SK-N-MC (cell line): Measurements from ENCODE around the gene UTF1.

Source experiments
- DNase-seq: peaks from one replicate; pipeline ENCODE4 v3.0.0-alpha.2; 2011; ENCODE audit warnings: low read depth, low spot score
- H3K27ac ChIP-seq: fragments of 200-600 bp; sonication (generic); 2 replicates; pipeline ENCODE4 v1.5.1; 2016; ENCODE audit warnings: mixed run types
- H3K36me3 ChIP-seq: fragments of 200-600 bp; sonication (generic); 2 replicates; pipeline ENCODE4 v1.6.1; 2017; ENCODE audit warnings: antibody characterized with exemption, low read length, mixed read lengths; ENCODE audit not compliant: insufficient read depth
- H3K4me3 ChIP-seq: fragments of 200-600 bp; sonication (generic); 2 replicates; pipeline ENCODE4 v1.5.1; 2016
- H3K9ac ChIP-seq: fragments of 200-600 bp; sonication (generic); 2 replicates; pipeline ENCODE4 v1.8.0; 2017; ENCODE audit warnings: mixed run types, mixed read lengths; ENCODE audit not compliant: insufficient read length
- H3K9me3 ChIP-seq: fragments of 200-600 bp; sonication (generic); 2 replicates; pipeline ENCODE4 v1.6.1; 2017; ENCODE audit warnings: low read depth, mild to moderate bottlenecking, antibody characterized with exemption, low read length, moderate library complexity, mixed read lengths
- EZH2 ChIP-seq: fragments of 200-600 bp; sonication (generic); IDR thresholded peaks from one replicate; pipeline ENCODE4 v1.6.1; 2017; ENCODE audit warnings: antibody characterized with exemption
- FOXP2 ChIP-seq: optimal IDR thresholded peaks from 2 replicates; pipeline ENCODE3; 2011; ENCODE audit warnings: mild to moderate bottlenecking, moderate library complexity; ENCODE audit not compliant: insufficient read depth; ENCODE audit errors: extremely low read length, control extremely low read depth
- POLR2AphosphoS5 ChIP-seq: IDR thresholded peaks from 2 replicates; pipeline ENCODE4 v1.6.1; 2012; ENCODE audit warnings: mild to moderate bottlenecking, low read depth, low read length, borderline replicate concordance

Gene UTF1

DNA sequence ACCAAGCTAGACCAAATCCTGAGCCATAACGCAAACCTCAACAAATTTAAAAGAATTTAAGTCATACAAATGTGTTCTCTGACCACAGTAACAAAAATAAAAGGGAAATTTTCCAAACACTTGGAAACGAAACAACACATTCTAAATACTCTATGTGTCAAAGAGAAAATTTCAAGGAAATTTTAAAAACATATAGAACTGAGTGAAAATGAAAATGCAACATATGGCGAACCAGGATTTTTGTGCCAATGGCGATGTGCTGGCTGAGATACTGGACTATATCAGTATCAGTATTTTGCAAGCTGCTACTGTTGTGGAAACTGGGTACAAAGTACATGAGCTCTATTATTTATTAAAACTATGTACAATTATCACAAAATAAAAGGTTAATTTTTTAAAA is 35.9 kb upstream of the UTF1 start:
- Histone ChIP-seq H3K9ac (no peak overlapping the region), H3K9me3 (no peaks in the 10 kb centered on the region), H3K27ac (no peak overlapping the region), H3K4me3 (no peak overlapping the region), H3K36me3 (no peaks in the 10 kb centered on the region)
- TF ChIP-seq FOXP2 (no peak), EZH2 (no peak), POLR2AphosphoS5 (no peak)
- no peak for DNase-seq

DNA sequence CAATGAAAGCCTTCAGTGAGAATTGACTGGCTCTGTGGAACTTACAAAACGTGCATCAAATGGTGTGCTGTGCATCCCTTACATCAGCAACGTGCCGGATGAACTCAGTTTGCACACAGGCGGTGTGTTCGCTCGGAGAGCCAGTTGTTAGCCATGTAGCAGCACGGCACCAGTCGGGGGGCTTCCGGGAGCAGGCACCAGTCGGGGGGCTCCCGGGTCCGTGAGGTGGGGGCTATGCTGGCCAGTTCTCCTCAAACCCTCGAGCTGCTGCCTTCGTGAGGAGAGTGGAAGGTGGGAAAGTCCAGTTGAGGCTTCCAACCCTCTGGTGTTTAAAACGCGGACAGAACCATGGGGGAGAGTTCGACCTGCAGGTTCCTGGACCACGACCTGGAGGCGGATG is 34.9 kb upstream of the UTF1 start:
- Histone ChIP-seq H3K9me3 (no peaks in the 10 kb centered on the region), H3K9ac (no peak overlapping the region), H3K4me3 (no peak overlapping the region), H3K27ac (no peak overlapping the region), H3K36me3 (no peaks in the 10 kb centered on the region)
- TF ChIP-seq FOXP2 (no peak), EZH2 (no peak), POLR2AphosphoS5 (no peak)
- DNase-seq: no peak

DNA sequence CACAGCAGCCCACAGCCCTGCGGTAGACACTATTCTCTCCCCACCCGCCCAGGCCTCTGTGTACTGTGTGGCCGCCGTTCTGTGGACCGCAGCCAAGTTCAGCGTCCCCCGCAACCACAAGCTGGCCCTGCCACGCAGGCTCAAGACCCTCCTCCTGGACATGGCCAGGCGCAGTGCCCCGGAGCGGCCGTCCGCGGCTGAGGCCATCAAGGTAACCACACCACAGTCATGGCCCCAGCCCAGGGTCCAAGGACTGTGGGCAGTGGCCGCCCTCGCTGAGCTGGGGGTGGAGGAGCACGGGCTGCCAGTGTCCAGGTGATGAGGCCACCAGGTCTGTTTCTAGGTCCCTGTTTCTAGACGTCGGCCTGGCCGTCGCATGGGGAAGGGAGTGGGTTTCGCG is 34.4 kb upstream of the UTF1 start:
- TF ChIP-seq FOXP2 (no peak), EZH2 (no peak), POLR2AphosphoS5 (no peak)
- H3K4me3 ChIP-seq: no peak overlapping the region
- H3K9me3 ChIP-seq: no peaks in the 10 kb centered on the region
- H3K9ac ChIP-seq: no peak overlapping the region
- no peak for DNase-seq
- no peak overlapping the region for H3K27ac ChIP-seq
- H3K36me3 ChIP-seq: no peaks in the 10 kb centered on the region

DNA sequence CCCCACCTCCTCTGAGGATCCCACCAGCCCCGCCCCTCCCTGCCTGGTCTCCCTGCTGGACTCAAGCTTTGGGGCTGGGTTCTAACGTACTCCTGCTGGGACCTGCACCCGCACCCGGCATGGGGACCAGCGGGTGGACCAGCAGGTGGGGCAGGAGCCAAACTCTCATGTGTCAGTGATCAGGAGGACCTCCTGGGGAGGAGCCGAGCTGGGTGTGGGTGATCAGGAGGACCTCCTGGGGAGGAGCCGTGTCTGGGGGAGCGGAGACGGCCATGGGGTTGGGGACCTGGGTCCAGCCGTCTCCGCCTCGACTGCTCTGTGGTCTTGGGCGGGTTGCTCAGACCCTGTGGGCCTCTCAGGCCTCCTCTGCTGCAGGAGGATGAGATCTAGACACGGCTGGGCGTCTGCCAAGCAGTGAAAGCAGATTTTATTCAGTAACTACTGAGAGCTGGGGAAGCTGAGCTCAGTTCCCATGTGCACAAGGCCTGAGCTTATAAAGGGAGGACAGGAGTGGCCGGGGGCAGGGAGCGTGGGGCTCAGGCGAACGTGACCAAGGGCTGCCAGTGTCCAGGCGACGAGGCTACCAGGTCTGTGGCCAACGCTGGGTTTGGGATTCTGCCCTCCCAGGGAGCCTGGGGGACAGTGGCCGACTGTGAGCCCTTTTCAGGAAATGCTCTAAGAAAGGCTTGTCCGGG is 33.6 kb upstream of the UTF1 start:
- H3K9ac ChIP-seq: no peak overlapping the region
- TF ChIP-seq FOXP2: no peak
- TF ChIP-seq EZH2: no peak
- no peak for TF ChIP-seq POLR2AphosphoS5
- no peak overlapping the region for H3K27ac ChIP-seq

DNA sequence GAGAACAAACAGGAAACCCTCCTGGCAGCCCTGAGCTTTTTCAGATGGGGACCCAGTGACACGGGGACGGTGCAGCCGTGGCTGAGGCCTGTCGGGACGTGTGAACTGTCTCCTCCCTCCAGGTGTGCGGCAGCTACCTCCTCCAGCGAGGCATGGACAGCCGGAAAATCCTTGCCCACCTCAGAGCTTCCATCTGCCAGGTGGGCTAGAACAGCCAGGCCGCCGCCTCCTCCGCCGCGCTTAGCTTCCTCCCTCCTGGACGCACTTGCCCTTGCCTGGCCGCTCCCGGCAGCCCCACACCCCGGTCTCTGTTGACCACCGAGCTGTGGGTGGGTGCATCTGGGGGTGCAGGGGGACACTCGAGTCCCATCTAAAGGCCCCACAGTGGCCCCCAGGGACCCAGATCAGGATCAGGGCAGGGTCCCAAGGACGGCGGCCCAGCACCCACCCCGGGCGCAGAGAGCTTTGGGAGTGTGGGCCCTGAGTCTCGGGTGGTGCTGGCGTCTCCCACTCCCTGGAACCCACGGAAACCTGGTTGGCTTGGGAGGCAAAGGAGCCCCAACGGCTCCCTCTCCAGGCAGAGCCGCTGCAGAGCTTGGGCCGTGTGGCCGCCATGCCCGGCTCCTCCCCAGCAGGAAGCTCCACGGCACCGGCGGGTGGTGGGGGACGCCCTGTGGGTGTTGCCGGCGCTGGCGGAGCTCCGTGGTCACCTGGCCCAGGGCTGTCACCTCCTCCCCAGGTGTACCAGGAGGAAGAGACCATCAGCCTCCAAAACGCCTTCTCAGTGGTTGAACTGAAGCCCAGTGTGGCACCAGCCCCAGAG is 32.9 kb upstream of the UTF1 start:
- H3K9me3 ChIP-seq: no peaks in the 10 kb centered on the region
- TF ChIP-seq EZH2 (no peak), FOXP2 (no peak), POLR2AphosphoS5 (no peak)
- H3K9ac ChIP-seq: no peak overlapping the region
- H3K36me3 ChIP-seq: no peaks in the 10 kb centered on the region
- no peak overlapping the region for H3K27ac ChIP-seq
- H3K4me3 ChIP-seq: no peak overlapping the region
- DNase-seq: no peak

More for the DNA sequence above, 33.6 kb upstream of the UTF1 start:
- Histone ChIP-seq H3K4me3 (no peak overlapping the region), H3K9me3 (no peaks in the 10 kb centered on the region), H3K36me3 (no peaks in the 10 kb centered on the region)
- no peak for DNase-seq

DNA sequence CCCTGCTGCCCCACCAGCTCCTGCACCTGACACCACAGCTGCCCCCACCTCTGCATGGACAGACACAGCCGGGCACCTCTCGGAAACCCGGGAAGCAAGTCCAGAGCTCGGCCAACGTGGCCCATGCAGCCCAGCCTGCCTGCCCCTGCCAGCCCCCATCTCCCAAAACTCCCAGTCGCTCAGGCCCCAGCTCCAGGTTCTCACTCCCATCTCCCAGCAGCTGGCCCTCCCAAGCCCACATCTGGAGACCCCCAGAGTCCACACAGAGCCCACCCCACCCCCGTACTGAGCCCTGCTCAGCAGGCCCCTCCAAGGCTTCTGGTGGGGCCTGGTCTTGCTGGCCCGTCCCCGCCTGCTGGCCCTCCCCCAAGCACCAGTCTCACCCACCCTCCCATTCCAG is 32.2 kb upstream of the UTF1 start:
- Histone ChIP-seq H3K9ac (no peak overlapping the region), H3K36me3 (no peaks in the 10 kb centered on the region), H3K27ac (no peak overlapping the region), H3K4me3 (no peak overlapping the region), H3K9me3 (no peaks in the 10 kb centered on the region)
- DNase-seq: no peak
- TF ChIP-seq POLR2AphosphoS5 (no peak), FOXP2 (no peak), EZH2 (no peak)

DNA sequence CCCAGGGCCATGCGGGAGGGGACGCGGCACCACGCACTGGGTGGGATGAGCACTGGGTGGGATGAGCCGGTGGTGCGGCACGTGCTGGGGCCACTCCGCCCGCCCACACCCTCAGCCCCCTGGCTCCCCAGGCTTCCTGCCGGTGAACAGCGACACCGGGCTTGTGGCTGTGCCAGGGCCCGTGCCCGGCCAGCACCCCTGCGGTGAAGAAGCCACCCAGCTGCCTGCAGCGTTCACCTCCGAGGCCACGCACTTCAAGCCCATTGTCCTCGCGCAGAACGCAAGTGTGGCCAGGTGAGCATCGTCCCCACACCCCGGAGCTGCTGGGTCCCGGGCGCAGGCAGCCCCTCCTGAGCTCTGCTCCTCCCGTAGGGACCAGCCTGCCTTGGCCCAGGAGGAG is 31.8 kb upstream of the UTF1 start:
- H3K27ac ChIP-seq: no peak overlapping the region
- no peaks in the 10 kb centered on the region for H3K36me3 ChIP-seq
- no peak for DNase-seq

DNA sequence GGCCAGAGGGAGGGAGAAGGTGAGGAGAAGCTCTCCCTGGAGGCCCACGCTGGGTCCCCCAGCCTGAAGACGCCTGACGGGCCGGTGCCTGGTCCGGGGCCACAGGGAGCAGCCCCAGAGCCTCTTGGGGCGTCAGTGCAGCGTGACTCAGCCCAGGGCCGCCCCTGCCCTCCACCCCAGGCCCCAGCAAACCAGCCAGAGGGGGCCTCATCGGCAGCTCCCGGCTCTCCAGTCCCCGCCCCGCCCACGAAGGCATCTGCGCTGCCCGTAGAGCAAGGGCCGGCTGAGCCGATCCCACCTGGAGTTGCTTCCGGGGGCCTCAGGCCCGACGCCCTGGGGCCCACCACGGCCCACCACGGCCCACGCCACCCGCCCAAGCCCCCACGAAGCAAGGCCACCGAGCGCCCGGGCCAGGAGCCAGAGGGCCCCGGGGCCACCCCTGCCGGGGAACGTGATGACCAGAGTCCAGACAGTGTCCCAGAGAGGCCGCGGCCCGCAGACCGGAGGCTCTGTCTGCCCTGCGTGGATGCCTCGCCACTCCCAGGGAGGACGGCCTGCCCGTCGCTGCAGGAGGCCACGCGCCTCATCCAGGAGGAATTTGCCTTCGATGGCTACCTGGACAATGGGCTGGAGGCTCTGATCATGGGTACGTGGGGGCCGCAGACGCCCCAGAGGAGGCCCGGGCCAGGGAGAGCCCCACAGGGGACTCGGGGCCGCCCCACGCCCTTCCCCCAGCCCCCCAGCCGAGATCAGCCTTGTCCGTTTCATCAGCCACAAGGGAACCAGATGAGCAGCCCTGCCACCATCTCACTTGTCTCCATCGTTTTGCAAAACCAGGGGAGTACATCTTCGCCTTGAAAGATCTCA is 31.2 kb upstream of the UTF1 start:
- no peaks in the 10 kb centered on the region for H3K36me3 ChIP-seq
- no peak for TF ChIP-seq FOXP2
- TF ChIP-seq EZH2: no peak
- no peak for TF ChIP-seq POLR2AphosphoS5
- no peak overlapping the region for H3K27ac ChIP-seq
- H3K9ac ChIP-seq: no peak overlapping the region
- no peak overlapping the region for H3K4me3 ChIP-seq
- no peaks in the 10 kb centered on the region for H3K9me3 ChIP-seq
- no peak for DNase-seq

More for the DNA sequence above, 31.8 kb upstream of the UTF1 start:
- Histone ChIP-seq H3K4me3 (no peak overlapping the region), H3K9me3 (no peaks in the 10 kb centered on the region), H3K9ac (no peak overlapping the region)
- TF ChIP-seq POLR2AphosphoS5 (no peak), FOXP2 (no peak), EZH2 (no peak)

DNA sequence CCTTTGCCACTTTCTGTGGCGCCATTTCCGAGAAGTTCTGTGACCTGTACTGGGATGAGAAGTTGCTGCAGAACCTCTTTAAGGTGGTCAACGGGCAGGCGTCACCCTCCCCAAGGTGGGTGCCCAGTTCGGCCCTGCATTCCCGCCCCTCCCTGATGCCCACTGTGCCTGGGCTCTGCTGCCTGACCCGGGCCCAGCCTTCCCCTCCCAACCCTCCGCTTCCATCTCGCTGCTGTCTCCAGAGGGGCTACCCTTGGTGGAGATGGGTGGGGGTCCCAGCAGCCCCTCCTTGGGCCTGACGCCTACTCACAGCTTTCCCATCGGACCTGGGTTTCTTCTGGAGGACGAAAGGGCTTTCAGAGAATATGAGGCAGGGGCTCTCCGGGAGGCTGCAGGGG is 30.5 kb upstream of the UTF1 start:
- no peaks in the 10 kb centered on the region for H3K36me3 ChIP-seq
- no peaks in the 10 kb centered on the region for H3K9me3 ChIP-seq
- no peak overlapping the region for H3K9ac ChIP-seq
- H3K4me3 ChIP-seq: no peak overlapping the region
- TF ChIP-seq POLR2AphosphoS5 (no peak), FOXP2 (no peak), EZH2 (no peak)
- no peak for DNase-seq
- no peak overlapping the region for H3K27ac ChIP-seq
